Gastroesophageal sphincter (tissue), 3 donors: ENCODE data around the gene CCL28.

Experiments
- CTCF ChIP-seq, 4 experiments: fragments of 200-600 bp in 2 of 4; fragments of 450-650 bp in 2 of 4; sonication (generic) in 1 of 4; IDR thresholded peaks; one replicate each; pipeline ENCODE4 v1.5.1; 2017 to 2019; ENCODE audit warnings: antibody characterized with exemption in 4 of 4, mild to moderate bottlenecking in 2 of 4, moderate library complexity in 2 of 4
- EP300 ChIP-seq: sonication (generic); formaldehyde crosslinking; IDR thresholded peaks from one replicate; pipeline ENCODE4 v1.6.1; 2017; ENCODE audit warnings: antibody characterized with exemption, mild to moderate bottlenecking
- POLR2A ChIP-seq, 2 donors: fragments of 450-650 bp; IDR thresholded peaks; one replicate each; pipeline ENCODE4 v1.6.1; 2017; ENCODE audit warnings: antibody characterized with exemption in 2 of 2, mild to moderate bottlenecking in 2 of 2, moderate library complexity in 1 of 2
- POLR2AphosphoS5 ChIP-seq: sonication (generic); formaldehyde crosslinking; IDR thresholded peaks from one replicate; pipeline ENCODE4 v1.6.1; 2017; ENCODE audit warnings: antibody characterized with exemption

DNA sequence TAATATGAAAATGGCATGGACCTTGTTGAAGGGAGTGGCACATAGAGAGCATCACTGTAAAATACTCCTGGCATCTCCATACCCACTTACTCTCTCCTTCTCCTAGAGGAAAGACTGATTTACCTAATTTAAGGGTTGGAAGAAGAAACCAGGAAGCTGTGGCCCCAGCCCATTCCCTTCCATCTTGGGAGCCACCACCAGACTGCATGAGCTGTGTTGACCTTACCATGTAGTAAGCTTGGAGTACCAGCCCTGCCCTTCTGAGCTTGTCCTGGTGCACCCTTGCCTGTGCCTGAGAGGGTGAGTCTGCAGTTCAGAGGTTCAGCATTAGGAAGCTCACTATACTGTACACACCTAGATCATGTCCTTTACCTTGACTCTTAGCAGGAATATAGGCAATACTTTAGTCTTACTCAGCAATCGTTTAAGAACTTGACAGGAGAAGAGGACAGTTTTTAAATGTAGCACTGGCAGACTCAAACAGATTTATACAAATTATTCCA, 63.3 kb downstream of the CCL28 start:
- TF ChIP-seq CTCF (IDR thresholded peaks at IDR 0.05) (no peak), POLR2A (IDR thresholded peaks at IDR 0.05) (no peak), EP300 (no peak), POLR2AphosphoS5 (no peak)
